HG02610 (cell line): ENCODE data around the gene SPAG7.

ENCODE experiments used
- ATAC-seq: cut with Tn5 transposase; IDR thresholded peaks from one replicate; pipeline ENCODE4 v1.9.1; 2021; ENCODE audit warnings: mild to moderate bottlenecking, moderate library complexity; ENCODE audit not compliant: unreplicated experiment

Gene SPAG7, protein sequence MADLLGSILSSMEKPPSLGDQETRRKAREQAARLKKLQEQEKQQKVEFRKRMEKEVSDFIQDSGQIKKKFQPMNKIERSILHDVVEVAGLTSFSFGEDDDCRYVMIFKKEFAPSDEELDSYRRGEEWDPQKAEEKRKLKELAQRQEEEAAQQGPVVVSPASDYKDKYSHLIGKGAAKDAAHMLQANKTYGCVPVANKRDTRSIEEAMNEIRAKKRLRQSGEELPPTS

DNA sequence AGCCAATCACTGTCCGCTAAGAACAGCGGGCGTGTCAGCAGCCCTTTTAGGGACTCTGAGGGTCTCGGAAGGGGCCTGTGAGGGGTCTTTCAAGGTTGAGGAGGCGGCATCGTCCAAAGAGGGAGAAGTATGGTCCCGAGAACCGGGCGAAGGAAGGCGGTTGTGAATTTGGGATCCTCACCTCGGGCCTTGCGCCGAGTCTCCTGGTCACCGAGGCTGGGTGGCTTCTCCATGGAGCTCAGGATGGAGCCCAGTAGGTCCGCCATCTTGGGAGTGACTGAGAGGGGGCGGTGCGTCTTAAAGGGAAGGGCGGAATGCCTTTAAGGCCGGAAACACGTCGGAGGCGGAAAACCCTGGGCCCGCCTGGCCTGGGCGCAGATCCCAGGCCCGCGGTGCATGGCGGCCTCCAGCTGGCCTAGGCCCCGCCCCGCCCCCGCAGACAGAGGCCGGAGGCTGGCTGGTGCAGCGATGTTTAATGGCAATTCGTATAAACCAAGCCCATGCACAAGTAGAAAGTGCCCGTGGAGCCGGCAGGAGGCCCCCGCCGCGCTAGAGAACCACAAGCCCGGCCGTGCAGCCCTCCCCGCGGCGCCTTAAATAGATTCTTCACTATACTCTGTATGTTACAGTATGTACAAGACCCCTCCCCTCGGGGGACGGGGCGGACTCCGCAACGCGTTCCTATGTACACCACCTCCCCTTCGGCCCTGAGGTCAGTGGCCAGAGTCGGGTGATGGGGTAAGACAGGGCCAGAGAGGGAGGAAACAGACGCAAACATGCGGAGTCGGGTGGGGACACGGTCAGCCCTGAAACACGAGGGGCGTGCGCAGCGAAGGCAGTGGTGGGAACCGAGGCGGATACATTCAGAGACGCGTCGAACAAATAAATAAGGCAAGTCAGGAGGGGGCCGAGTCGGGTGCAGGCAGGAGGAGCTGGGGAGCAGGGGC lies at the start of gene SPAG7:
SPAG7 (minus strand) TSS at position 279 of the 947 bp plus-strand sequence; CDS start at position 266, 13 bp downstream.
- ATAC-seq, result peak; percentile 50

DNA sequence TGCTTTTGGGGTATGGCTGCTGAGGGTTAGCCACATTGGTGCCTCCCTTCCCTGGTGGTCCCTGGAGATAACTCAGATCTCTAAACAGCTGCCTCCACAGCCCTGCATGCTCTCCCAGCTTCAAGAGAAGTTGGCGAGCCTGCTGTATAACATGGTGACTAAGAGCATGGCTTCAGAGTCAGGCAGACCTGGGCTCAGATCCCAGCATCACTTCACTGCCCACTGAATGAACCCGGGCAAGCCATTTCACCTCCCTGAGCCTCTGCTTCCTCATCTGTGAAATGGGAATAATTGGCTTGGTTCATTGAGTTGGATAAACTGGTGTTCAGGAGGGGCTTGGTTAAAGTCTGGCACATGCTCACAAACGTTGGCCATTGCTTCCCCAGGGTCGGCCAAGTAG lies 46.7 kb upstream of the SPAG7 start:
- no peak for ATAC-seq

DNA sequence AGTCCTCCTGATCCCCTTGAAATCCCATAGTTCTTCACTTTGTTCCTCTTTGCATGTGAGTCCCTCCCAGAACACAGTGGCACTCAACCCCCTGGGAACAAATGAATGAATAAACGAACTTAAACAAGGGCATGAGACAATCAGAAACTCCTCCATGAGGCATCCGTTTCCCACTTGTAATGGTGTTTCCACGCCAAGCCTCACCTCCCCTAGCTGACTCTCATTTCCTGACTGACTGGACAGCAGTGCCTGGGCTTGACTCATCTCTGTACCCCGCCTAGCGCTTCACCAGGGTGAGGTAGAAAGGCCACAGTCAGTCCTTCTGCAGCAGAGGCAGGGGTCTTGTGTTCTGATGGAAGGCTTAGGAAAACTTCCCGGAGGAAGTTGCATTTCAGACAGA lies 44.3 kb upstream of the SPAG7 start:
- no peak for ATAC-seq

DNA sequence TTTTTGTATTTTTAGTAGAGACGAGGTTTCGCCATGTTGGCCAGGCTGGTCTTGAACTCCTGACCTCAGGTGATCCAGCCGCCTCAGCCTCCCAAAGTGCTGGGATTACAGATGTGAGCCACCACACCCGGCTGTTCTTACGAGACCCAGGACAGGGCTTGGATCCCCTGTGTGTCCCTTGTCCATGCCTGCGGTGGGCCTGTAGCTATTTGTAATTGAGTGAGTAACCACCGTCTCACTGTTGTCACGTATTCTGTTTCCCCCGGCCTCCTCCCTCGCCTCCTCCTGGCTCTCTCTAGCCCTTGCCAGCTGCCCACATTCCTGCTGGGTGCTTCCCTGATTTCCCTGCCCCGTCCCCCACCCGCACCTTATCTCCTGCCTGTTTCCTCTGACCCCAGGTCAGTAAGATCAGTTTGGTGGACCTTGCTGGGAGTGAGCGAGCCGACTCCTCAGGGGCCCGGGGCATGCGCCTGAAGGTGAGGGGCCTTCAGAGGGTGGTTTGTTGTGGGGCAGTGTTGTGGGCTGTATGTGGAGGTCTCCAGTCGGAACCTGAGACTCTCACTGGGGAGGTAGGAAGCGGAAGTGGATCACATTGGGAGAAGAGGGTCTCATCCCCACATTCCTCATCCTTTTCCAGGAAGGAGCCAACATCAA lies 35.7 kb upstream of the SPAG7 start:
- no peak for ATAC-seq

DNA sequence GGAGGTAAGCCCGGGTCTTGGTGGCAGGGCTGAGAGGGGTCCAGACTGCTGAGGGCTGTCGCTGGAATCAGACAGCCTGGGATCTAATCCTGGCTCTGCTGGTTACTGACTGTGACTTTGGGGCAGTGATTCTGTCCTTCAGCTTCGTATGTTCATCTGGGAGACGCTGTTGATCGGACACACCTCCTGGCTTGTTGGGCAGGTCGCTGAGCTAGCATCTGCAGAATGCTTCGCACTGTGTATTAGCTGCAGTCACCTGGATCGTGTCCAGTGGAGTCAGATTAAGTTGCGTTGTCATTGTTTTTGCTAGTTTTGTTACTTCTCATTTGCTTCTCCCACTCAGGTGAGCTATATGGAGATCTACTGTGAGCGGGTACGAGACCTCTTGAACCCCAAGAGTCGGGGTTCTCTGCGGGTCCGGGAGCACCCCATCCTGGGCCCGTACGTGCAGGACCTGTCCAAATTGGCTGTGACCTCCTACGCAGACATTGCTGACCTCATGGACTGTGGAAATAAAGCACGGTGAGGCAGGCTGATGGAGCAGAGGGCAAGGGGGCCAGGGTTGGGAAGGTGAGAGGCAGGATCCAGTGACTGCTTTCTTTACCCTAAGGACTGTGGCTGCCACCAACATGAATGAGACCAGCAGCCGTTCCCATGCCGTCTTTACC lies 34.6 kb upstream of the SPAG7 start:
- no peak for ATAC-seq

DNA sequence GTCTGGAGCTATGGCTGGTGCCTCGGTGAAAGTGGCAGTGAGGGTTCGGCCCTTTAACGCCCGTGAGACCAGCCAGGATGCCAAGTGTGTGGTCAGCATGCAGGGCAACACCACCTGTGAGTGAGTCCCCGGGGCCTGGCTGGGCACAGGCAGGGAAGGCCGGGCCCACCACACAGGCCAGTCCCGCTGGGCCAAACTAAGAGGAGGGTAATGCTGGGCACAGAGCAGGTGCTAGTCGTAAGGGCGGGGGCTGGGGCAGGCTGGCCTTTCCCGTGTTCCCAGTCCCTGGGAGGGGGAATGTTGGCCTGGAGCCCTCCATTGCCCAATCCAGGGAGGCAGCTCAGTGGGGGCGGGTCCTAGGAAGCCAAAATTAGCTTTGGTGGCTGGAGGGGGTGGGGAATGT lies 32.6 kb upstream of the SPAG7 start:
- ATAC-seq, result no peak

DNA sequence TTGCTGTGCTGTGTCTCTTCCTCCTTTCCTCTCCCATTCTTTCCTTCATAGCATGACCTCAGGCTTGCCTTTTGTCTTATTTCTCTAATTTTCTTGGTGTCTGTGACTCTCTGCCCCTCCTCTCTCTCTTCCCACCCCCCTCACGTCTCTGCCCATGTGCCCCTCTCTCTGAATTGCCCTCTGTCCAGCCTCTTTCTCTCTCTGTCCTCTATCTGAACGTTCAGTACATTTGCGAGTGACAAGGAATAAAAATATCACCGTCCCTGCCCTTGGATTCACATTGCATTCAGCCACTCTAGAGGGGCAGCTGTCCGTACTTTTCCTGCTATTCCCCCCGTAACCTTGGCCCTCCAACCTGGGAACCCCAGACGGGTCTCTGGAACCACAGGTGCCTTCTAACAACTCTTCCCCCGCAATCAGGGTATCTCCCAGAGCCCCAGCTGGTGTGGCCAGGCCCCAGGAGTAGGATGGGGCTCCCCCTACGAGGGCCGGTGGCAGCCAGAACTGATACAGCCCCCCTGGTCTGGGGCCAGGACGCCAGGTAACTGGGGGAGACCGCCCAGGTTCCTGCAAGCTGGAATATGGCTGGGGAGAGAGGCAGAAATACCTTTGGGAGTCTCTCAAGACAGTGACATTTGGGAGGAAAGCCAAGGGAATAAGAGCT lies 31.9 kb upstream of the SPAG7 start:
- no peak for ATAC-seq

DNA sequence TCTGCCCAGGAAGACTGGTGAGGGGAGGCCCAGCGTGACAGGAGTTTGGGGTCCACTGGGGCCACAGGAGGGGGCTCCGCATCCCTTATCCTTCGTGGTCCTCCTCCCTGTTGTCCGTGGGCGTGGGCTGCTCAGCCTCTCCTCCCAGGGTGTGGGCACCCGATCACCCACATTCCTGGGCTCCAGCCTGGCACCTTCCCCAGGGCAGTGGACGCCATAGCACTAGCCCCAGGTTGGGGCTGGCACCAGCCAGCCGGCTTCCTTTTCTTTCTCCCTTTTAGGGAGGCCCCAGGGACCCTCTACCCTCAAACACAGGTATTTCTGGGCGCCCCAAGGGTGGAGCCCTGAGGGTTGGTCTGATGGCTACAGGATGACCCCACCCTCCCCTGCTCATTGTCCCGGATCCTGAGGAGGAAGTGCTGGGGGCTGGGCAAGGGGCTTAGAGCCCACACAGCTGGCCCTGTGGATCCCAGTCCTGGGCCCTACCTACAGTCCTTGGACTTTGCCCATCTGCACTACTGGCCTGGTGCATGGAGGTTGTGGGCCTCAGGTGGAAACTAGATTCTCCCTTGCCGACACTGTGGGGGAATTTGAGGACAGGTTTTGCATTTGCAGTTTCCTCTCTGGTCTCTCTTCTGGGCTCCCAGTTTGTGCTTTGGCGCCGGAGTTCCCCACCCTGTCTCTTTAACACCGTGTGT lies 31.3 kb upstream of the SPAG7 start:
- no peak for ATAC-seq

DNA sequence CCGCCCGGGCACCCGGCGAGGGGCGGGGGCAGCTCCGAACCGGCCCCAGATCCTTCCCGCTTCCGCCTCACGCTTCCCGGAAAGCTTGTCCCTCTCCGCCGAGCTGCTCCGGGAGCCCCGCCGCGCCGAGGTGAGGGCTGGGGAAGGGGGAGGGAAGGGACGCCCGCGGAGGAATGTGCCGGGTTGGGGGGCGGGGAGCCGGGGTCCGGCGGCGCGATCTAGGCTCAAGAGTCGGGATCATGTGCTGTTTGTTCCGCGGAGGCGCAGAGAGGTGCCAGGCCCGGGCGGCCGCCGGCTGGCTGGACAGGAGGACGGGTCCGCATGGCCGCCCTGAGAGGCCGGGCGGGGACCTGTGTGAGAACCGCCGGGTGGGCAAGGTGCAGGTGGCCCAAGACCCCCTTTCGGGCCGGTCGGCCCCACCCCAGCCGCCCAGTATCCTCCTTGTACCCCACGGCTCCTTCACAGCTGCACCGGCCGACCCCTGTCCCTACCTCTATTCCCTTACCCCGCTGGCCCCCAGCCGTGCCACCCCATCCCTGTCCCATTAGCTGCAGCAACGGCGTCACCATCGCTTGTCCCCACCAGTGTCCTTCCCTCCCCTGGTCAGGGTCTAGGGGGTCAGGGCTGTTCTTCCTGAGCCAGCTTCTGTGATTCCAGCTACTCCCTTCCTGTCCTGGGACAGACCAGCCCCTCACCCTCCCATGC lies 30.6 kb upstream of the SPAG7 start:
- ATAC-seq, result no peak

DNA sequence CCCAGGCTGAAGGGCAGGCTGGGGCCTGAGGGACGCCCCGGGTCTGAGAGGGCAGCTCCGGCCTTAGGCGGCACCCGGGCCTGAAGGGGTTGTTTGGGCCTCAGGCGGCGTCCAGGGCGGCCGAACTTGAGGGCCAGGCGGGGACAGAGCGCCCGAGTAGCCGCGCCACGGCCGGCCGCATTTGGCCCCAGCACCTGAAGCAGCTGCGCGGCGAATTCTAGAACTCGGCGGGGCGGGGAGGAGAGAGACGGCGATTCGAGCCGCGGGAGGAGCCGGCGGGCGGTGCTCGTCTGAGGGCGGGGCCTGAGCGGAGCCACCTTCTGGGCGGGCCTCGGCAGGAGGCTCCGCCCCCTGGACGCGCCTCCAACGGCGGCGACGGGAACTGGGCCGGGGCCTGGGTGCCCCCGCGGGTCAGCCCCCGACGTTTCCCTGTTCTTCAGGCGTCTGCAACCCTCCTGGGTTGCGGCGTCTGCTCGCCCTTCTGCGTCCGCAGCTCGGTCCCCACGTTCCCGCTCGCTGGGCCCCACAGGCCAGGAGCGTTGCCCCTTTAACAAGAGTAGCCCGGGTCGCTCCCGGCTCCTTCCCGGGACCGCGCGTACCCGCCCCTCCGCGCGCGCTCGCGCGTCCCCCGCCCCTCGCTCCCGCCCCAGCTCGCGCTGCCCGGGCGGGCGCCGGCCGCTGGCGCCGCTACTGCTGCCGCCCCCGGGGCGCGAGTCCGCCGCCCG lies 29.8 kb upstream of the SPAG7 start, which contains the start of the genes INCA1 and KIF1C:
INCA1 (minus strand) TSS at position 221 of the 725 bp plus-strand sequence. CDS start 3,085 bp downstream, outside the sequence.
KIF1C (plus strand) TSS at position 649 of the 725 bp plus-strand sequence. CDS start 2,297 bp downstream, outside the sequence.
- ATAC-seq, result peak; percentile 88

DNA sequence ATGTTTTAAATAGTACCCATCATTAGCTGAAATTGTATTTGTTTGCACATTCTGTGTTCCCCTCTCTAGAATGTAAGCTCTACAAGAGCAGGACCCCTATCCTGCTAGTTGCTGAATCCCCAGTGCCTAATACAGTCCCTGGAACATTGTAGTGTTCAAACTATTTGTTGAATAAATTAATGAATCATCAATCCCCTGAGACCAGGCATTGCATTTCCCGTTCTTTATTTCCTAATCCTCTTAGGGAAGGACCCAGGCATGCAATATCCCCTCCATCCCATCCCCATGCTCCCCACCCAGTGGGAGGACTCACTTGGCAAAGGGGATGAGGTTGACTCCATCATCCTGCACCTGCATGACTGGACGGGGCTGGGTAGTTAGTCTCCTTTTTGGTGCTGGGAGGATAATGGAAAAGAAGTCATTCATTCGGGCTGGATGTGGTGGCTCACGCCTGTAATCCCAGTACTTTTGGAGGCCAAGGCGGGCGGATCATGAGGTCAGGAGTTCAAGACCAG lies 26.5 kb upstream of the SPAG7 start:
- ATAC-seq, result no peak

DNA sequence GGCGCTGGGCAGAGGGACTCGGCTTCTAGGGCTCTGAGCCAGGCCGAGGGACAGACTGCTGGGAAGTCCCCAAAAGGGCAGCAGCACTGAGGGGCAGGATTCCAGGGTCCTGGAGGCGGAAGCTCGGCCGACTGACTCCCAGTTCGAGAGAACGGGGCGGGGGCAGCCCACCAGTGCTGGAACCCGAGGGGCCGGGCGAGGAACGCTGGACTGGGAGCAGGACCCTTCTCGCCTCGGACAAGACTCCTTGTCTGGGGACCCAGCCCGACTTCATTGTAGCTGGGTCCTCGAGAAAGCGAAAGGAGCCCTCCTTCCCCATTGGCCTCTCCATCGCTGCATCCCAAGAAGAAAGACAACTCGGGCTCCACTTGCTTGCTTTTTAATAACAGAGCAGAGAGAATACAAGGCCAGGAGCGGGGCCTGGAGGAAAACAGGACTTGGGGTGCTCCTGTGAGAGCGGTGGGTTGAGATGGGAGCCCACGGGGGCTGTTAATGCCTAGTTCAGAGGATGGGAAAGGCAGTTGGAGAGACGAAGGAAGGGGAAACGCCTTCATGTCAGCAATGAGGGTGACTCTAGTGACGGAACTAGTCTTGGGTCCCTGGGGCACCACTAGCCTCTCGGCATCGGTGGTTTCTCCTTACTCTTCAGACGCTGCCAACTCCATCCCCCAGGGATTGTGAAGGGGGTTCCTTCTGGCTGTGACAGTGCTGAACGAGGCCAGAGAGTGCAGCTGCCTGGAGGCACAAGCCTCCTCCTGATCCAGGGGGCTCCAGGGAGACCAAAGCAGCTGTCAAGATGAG lies 20.4 kb upstream of the SPAG7 start:
- no peak for ATAC-seq

DNA sequence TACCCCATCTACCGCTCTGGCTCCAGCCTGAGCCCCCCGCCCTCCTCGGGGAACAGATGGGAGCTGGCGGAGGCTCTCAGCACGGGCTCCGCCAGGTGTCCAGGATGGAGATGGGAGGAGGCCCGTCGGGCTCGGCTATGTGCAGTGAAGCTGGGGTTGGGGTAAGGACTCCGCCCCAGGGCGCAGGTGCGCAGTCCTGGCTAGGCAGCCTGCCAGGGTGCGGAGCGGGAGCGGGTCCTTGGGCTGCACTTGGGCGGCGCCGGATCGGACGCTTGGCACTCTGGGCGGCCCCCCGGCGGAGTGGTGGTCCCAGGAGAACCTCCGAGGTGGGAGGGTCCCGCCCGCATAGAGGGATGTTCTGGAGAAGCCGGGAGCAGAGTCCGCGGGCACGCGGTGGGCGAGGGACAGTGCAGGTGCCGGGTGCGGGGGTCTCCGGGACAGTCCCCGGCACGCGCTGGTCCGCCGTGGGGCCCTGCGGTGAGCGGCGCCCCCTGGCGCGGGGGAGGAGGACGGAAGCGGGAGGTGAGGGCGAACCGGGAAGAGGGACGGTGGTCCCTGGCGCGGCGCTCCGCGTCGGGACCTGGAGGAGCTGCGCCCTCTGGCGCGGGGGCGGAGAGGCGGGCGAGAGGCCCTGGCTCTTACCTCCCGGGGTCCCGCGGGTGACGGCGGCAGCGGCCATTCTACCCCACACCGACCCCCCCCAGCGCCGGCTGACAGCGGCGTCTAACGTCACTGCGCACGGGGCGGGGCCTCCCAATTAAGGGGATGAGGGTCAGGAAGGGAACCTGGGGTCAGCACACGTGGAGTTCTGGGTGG lies 19.5 kb upstream of the SPAG7 start, which contains the start of gene CAMTA2:
CAMTA2 (minus strand) TSS at position 725 of the 816 bp plus-strand sequence. CDS start 1,453 bp downstream, outside the sequence.
- peak; percentile 65 for ATAC-seq

DNA sequence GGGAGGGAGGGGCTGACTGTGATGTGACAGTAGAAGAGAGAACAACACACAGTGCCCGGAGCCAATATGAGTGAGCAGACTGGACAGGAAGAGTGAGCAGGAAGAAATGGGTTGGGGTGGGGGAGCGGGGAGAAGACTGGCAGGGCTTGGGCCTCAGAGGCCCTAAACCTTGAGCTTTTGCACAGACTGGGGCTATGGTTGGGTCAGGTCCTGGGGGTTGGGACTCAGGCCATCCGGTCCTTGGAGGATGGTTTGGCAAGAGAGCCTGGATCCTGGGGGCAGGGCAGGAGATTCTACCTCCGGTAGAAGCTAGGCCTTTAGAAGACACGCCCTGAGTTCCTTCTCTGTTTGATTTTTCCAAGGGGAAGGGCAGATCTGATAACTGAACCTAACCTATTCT lies 18.8 kb upstream of the SPAG7 start:
- no peak for ATAC-seq

DNA sequence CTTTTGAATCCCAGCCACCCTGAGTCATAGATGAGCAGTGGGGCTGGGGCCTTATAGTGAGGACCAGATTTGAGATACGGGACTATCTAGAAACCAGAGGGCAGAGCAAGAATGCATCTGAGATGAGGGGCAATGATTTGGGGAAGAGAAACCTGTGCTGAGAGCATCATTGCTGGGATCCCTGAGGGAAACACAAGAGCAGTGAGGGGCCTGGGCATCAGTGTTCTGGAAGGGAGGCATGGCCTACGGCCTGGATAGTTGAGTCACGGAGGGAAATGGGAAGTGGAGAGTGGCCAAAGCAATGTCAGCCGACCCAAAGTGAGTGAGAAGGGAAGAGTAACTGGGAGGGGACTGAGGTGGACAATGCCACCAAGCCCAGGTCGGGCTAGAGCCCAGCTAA lies 14.7 kb upstream of the SPAG7 start:
- ATAC-seq, result no peak

DNA sequence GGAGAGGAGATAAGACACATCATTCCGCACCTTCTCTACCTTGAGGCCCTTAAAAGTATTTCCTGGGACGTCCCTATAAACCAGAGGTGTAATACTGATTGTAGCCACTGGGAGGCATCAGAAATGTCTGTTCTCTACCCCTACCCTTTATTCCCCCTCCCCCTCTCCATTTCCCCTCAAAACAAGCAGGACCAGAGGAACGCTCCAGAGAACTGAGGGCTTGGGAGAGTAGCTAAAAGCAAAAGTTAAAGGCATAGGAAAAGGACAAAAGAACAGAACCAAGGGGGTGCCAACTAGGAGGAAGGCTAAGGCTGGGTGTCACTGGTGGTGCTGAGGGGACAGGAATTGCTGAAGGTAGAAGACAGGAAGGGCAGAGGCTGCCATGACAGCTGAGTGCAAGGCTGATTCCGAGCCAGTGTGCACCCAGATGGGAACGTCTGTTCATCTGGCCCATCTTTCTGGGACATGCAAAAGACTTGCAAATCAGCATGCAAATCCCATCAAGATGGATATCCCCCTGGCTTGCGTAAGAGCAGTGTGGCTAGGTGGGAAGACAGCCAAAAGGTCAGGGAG lies 13.1 kb upstream of the SPAG7 start:
- ATAC-seq, result no peak
